A549 (cell line): ENCODE data around the gene MYO10. TPM values are rescaled to one million over a fixed set of nuclear protein-coding genes. Genes with fewer than 3 reads are reported as not detected.

Experiments used
- ATAC-seq, 2 experiments: fragments of 200-7000 bp in 1 of 2; fragments of >200 bp in 1 of 2; cut with Nextera tagmentation in 1 of 2; cut with Tn5 transposase in 1 of 2; 3 replicates each; pipeline versions ENCODE4 v1.8.0 to v1.9.1; 2018 to 2020; ENCODE audit warnings: mild to moderate bottlenecking in 1 of 2, moderate library complexity in 1 of 2
- CTCF ChIA-PET: fragments of 300-600 bp; sonication (Branson Sonifier 250); formaldehyde crosslinking; extraction: SDS; loops from one replicate; lab custom pipeline; 2021; ENCODE audit warnings: antibody characterized with exemption, inconsistent platforms; lab: Yijun Ruan, JAX
- POLR2A ChIA-PET: fragments of 350-600 bp; formaldehyde crosslinking; extraction: SDS; loops from one replicate; lab custom pipeline; 2021; ENCODE audit warnings: antibody characterized with exemption, inconsistent platforms; lab: Yijun Ruan, JAX
- DNase-seq, 2 experiments: peaks; one replicate each; pipeline versions ENCODE4 v3.0.0 to v3.0.0-alpha.2; 2011 to 2016; ENCODE audit warnings: low read depth in 1 of 2, low spot score in 1 of 2
- FAIRE-seq: peaks from 2 replicates; lab custom pipeline; 2011; peaks lifted over from hg19 to GRCh38; lab: Jason Lieb, UNC
- H3K27ac ChIP-seq, 2 experiments: fragments of >200 bp; sonication (Bioruptor Twin); formaldehyde crosslinking; 3 replicates each; pipeline ENCODE4 v1.5.1; 2016 to 2017
- H3K4me1 ChIP-seq: fragments of >200 bp; sonication (Bioruptor Twin); formaldehyde crosslinking; 3 replicates; pipeline ENCODE4 v1.6.1; 2016
- H3K4me2 ChIP-seq: fragments of >200 bp; sonication (Bioruptor Twin); formaldehyde crosslinking; 3 replicates; pipeline ENCODE4 v1.6.1; 2016
- H3K4me3 ChIP-seq: fragments of >200 bp; sonication (Bioruptor Twin); formaldehyde crosslinking; 3 replicates; pipeline ENCODE4 v1.5.1; 2016
- H3K9me3 ChIP-seq: fragments of >200 bp; sonication (Bioruptor Twin); formaldehyde crosslinking; 3 replicates; pipeline ENCODE4 v1.6.1; 2016
- BHLHE40 ChIP-seq: IDR thresholded peaks from 2 replicates; pipeline ENCODE4 v1.6.1; 2012; ENCODE audit warnings: low read depth, low read length, inconsistent platforms
- EHMT2 ChIP-seq: fragments of 200-600 bp; sonication (generic); IDR thresholded peaks from 2 replicates; pipeline ENCODE4 v1.6.1; 2016; ENCODE audit warnings: antibody characterized with exemption, low read depth, mild to moderate bottlenecking, moderate library complexity
- ESRRA ChIP-seq: fragments of 150-350 bp; IDR thresholded peaks from 2 replicates; pipeline ENCODE4 v1.6.1; 2014; ENCODE audit warnings: mild to moderate bottlenecking, low read length, borderline replicate concordance
- HDAC2 ChIP-seq: fragments of 200-600 bp; sonication (generic); IDR thresholded peaks from 2 replicates; pipeline ENCODE4 v1.6.1; 2016
- HMGXB4 ChIP-seq: fragments of 250-450 bp; sonication (Bioruptor Pico); IDR thresholded peaks from 2 replicates; pipeline ENCODE4 v1.5.0; 2021; ENCODE audit warnings: mild to moderate bottlenecking, moderate library complexity, borderline replicate concordance
- HOXB13 ChIP-seq: fragments of 250-450 bp; sonication (Bioruptor Pico); IDR thresholded peaks from 2 replicates; pipeline ENCODE4 v1.5.0; 2020; ENCODE audit warnings: low read depth, mild to moderate bottlenecking, moderate library complexity
- POLR2AphosphoS2 ChIP-seq: conservative IDR thresholded peaks from 2 replicates; pipeline ENCODE4 v1.6.1; 2012; ENCODE audit warnings: low read length, improper control_type of control experiment, inconsistent platforms
- RCOR1 ChIP-seq: fragments of 150-350 bp; IDR thresholded peaks from 2 replicates; pipeline ENCODE4 v1.6.1; 2014; ENCODE audit warnings: antibody characterized with exemption, low read length, low read depth
- TP53 ChIP-seq: fragments of 250-450 bp; sonication (Bioruptor Pico); IDR thresholded peaks from 2 replicates; pipeline ENCODE4 v1.5.0; 2021; ENCODE audit warnings: mild to moderate bottlenecking, moderate library complexity
- ZFP36 ChIP-seq: fragments of 450-650 bp; IDR thresholded peaks from 2 replicates; pipeline ENCODE4 v1.6.1; 2014; ENCODE audit warnings: borderline replicate concordance; ENCODE audit not compliant: partially characterized antibody
- ZSCAN20 ChIP-seq: fragments of 250-450 bp; sonication (Bioruptor Pico); IDR thresholded peaks from 2 replicates; pipeline ENCODE4 v1.8.0; 2022; ENCODE audit warnings: mild to moderate bottlenecking, moderate library complexity
- WGBS: methylation state at CpG from one replicate; pipeline ENCODE4 v1.1.6; 2017; ENCODE audit errors: missing lambda C conversion rate; 5-methylcytosine and 5-hydroxymethylcytosine counted together
- polyA plus RNA-seq, 4 experiments: library from polyadenylated mRNA; depleted of rRNA in 3 of 4; stranded (reverse); fragments of >200 nt; fragmentation: RNase III in 1 of 4; extraction: RNeasy Plus Mini Kit Qiagen cat#74134 plus additional on column Dnase treatment in 1 of 4; gene quantifications; 2 replicates in 3 of 4; 3 replicates in 1 of 4; pipeline ENCODE4 v1.2.3, GENCODE V29; 2011 to 2017
- TF ChIP-seq, protein P1 (sequence below): fragments of >200 bp; sonication (Bioruptor Twin); formaldehyde crosslinking; IDR thresholded peaks from 3 replicates; pipeline ENCODE4 v1.6.1; 2016
- TF ChIP-seq, protein P2 (sequence below): fragments of 250-450 bp; sonication (Bioruptor Pico); IDR thresholded peaks from 2 replicates; pipeline ENCODE4 v1.5.0; 2020; ENCODE audit warnings: low read depth, mild to moderate bottlenecking, moderate library complexity
- TF ChIP-seq, protein P3 (sequence below): fragments of 200-600 bp; sonication (generic); IDR thresholded peaks from 2 replicates; pipeline ENCODE4 v1.6.1; 2016; ENCODE audit warnings: antibody characterized with exemption, mild to moderate bottlenecking, moderate library complexity

The MYO10 gene
- polyA plus RNA-seq, 2 of the 4 experiments (the other 2 are of a cell fraction): 68.0 to 68.5 TPM

DNA sequence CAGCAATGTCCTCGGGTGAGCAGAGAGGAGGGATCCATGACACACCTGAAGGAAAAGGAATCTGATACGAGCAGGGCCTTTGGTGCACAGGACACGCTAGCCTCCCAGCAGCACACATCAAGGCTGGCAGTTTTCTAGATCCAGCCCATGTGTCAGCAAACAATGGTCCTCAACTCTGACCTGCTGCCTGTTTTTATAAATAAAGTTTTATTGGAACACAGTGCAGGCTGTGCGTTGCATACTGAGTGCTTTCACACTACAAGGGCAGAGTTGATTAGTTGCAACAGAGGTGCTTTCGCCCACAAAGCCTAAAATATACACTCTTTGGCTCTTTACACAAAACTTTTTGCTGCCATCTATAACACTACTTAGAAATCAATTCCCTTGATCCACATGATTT is 147.1 kb downstream of the MYO10 start:
- Histone ChIP-seq H3K4me1 (peaks cover 47% of the 10 kb centered on the region), H3K4me3 (no peak overlapping the region), H3K9me3 (no peaks in the 10 kb centered on the region), H3K4me2 (no peak overlapping the region), H3K27ac (no peak overlapping the region)
- DNase-seq: no peak
- FAIRE-seq: no peak
- 93% methylated on average over 5 of the region's 5 CpGs for WGBS
- POLR2A ChIA-PET: no interaction called here
- ATAC-seq: no peak
- TF ChIP-seq HOXB13 (CRISPR knock-in tag): no peak
- no peak for TF ChIP-seq RCOR1
- TF ChIP-seq TP53 (CRISPR knock-in tag): no peak
- no peak for TF ChIP-seq HDAC2
- no peak for TF ChIP-seq POLR2AphosphoS2
- TF ChIP-seq EHMT2: no peak
- TF ChIP-seq HMGXB4 (CRISPR knock-in tag): no peak
- TF ChIP-seq ESRRA: no peak
- TF ChIP-seq BHLHE40: no peak
- TF ChIP-seq, protein P1, sequence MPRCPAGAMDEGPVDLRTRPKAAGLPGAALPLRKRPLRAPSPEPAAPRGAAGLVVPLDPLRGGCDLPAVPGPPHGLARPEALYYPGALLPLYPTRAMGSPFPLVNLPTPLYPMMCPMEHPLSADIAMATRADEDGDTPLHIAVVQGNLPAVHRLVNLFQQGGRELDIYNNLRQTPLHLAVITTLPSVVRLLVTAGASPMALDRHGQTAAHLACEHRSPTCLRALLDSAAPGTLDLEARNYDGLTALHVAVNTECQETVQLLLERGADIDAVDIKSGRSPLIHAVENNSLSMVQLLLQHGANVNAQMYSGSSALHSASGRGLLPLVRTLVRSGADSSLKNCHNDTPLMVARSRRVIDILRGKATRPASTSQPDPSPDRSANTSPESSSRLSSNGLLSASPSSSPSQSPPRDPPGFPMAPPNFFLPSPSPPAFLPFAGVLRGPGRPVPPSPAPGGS: no peak
- no peak for TF ChIP-seq ZSCAN20
- CTCF ChIA-PET: interaction anchor here (1.0 to 1.6 kb wide), 4 partner anchors 19 to 402 kb away, joined by 3 to 5 read pairs (median 4); no protein-coding TSS in a partner anchor

- Histone ChIP-seq H3K27ac (no peak overlapping the region), H3K4me3 (no peak overlapping the region), H3K4me1 (peaks cover 46% of the 10 kb centered on the region), H3K9me3 (no peaks in the 10 kb centered on the region), H3K4me2 (no peak overlapping the region)
- 88% methylated on average over 2 of the region's 2 CpGs for WGBS
- FAIRE-seq (no peak), ATAC-seq (no peak), DNase-seq (no peak)
- ChIA-PET POLR2A (no interaction called here), CTCF (interaction anchor here (0.7 to 3.1 kb wide), 3 partner anchors 9 to 1479 kb away, joined by 3 to 18 read pairs (median 4); no protein-coding TSS in a partner anchor)
- TF ChIP-seq ZFP36: no peak
- TF ChIP-seq, protein P2, sequence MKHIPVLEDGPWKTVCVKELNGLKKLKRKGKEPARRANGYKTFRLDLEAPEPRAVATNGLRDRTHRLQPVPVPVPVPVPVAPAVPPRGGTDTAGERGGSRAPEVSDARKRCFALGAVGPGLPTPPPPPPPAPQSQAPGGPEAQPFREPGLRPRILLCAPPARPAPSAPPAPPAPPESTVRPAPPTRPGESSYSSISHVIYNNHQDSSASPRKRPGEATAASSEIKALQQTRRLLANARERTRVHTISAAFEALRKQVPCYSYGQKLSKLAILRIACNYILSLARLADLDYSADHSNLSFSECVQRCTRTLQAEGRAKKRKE (CRISPR knock-in tag): no peak
- TF ChIP-seq, protein P3, sequence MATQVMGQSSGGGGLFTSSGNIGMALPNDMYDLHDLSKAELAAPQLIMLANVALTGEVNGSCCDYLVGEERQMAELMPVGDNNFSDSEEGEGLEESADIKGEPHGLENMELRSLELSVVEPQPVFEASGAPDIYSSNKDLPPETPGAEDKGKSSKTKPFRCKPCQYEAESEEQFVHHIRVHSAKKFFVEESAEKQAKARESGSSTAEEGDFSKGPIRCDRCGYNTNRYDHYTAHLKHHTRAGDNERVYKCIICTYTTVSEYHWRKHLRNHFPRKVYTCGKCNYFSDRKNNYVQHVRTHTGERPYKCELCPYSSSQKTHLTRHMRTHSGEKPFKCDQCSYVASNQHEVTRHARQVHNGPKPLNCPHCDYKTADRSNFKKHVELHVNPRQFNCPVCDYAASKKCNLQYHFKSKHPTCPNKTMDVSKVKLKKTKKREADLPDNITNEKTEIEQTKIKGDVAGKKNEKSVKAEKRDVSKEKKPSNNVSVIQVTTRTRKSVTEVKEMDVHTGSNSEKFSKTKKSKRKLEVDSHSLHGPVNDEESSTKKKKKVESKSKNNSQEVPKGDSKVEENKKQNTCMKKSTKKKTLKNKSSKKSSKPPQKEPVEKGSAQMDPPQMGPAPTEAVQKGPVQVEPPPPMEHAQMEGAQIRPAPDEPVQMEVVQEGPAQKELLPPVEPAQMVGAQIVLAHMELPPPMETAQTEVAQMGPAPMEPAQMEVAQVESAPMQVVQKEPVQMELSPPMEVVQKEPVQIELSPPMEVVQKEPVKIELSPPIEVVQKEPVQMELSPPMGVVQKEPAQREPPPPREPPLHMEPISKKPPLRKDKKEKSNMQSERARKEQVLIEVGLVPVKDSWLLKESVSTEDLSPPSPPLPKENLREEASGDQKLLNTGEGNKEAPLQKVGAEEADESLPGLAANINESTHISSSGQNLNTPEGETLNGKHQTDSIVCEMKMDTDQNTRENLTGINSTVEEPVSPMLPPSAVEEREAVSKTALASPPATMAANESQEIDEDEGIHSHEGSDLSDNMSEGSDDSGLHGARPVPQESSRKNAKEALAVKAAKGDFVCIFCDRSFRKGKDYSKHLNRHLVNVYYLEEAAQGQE: no peak
Measured at GRCh38 chr5:16787278-16787677, 148.8 kb downstream of the MYO10 start.
